ENCODE measurements around the gene AMOTL2. TPM values are rescaled to one million over a fixed set of nuclear protein-coding genes. Genes with fewer than 3 reads are reported as not detected.

Gene AMOTL2
- total RNA-seq, 1 experiment from 2014 or later = 76.9 TPM

GRCh38 chr3:134338516-134339261 lies 35.6 kb downstream of the AMOTL2 start (continued):
- no peak for TF ChIP-seq IRF1 (CRISPR knock-in tag; IDR thresholded peaks at IDR 0.05)
- TF ChIP-seq PREB (CRISPR knock-in tag; IDR thresholded peaks at IDR 0.05; ENCODE audit: borderline replicate concordance) = no peak
- TF ChIP-seq HMGXB4 (CRISPR knock-in tag; IDR thresholded peaks at IDR 0.05) = no peak
- TF ChIP-seq ZNF396 (CRISPR knock-in tag; IDR thresholded peaks at IDR 0.05; ENCODE audit: borderline replicate concordance) = no peak
- TF ChIP-seq CDX4 (CRISPR knock-in tag; IDR thresholded peaks at IDR 0.05; ENCODE audit: borderline replicate concordance) = no peak
- no peak for TF ChIP-seq FOXJ3 (CRISPR knock-in tag; IDR thresholded peaks at IDR 0.05; ENCODE audit: borderline replicate concordance)
- no peak for TF ChIP-seq EMX1 (CRISPR knock-in tag; IDR thresholded peaks at IDR 0.05)

- ChIA-PET CTCF (interaction anchor here (1.7 to 2.3 kb wide), 4 partner anchors 11 to 135 kb away, joined by 5 to 8 read pairs (median 7); no protein-coding TSS in a partner anchor), POLR2A (interaction anchor here (1.1 to 1.8 kb wide), 2 partner anchors 26 to 37 kb away, joined by 6 to 8 read pairs; partner anchors contain the start of gene AMOTL2)
- no peak overlapping the region for H3K27ac Mint-ChIP-seq
- no peak for DNase-seq (ENCODE audit: low spot score)
- no peaks in the 10 kb centered on the region; the same call in 1 of the 2 replicates for H3K9me3 Mint-ChIP-seq
- H3K36me3 Mint-ChIP-seq = no peaks in the 10 kb centered on the region
- H3K4me3 Mint-ChIP-seq = no peak overlapping the region
- H3K4me1 Mint-ChIP-seq = peaks cover 35% of the 10 kb centered on the region
- H3K27me3 Mint-ChIP-seq (ENCODE audit: low read depth) = peaks cover 3% of the 10 kb centered on the region; the same call in 1 of the 2 replicates
- no peak for ATAC-seq
- TF ChIP-seq ATF6 (CRISPR knock-in tag; IDR thresholded peaks at IDR 0.05) (no peak), MAX (CRISPR knock-in tag; IDR thresholded peaks at IDR 0.05) (no peak), MXD4 (CRISPR knock-in tag; IDR thresholded peaks at IDR 0.05; ENCODE audit: borderline replicate concordance) (no peak), ZNF532 (CRISPR knock-in tag; IDR thresholded peaks at IDR 0.05; ENCODE audit: borderline replicate concordance) (no peak), CTCF (IDR thresholded peaks at IDR 0.05) (no peak), FOXJ3 (CRISPR knock-in tag; IDR thresholded peaks at IDR 0.05; ENCODE audit: borderline replicate concordance) (no peak), ZNF416 (CRISPR knock-in tag; IDR thresholded peaks at IDR 0.05) (no peak), CDX4 (CRISPR knock-in tag; IDR thresholded peaks at IDR 0.05; ENCODE audit: borderline replicate concordance) (no peak), ZNF138 (CRISPR knock-in tag; conservative IDR thresholded peaks at IDR 0.05) (no peak), ZNF396 (CRISPR knock-in tag; IDR thresholded peaks at IDR 0.05; ENCODE audit: borderline replicate concordance) (no peak)
These were observed 36.1 kb downstream of the AMOTL2 start for GRCh38 chr3:134338201-134338512.

Measured in WTC11 (cell line).